ENCODE data around the gene MINDY3. TPM values are rescaled to one million over a fixed set of nuclear protein-coding genes. Genes with fewer than 3 reads are reported as not detected.

MINDY3 gene
- total and polyA plus RNA-seq, 7 donors, result 15.0 to 39.2 (median 23.8) TPM

- H3K27ac ChIP-seq, result peak overlapping the region in 3 of 4 donors; percentile 74 to 78 (median 76)
- intact Hi-C loops (cut with DNase I), result no loop called here
- no peak for TF ChIP-seq CTCF (IDR thresholded peaks at IDR 0.05)
- TF ChIP-seq POLR2AphosphoS5 (IDR thresholded peaks at IDR 0.05), result no peak
- TF ChIP-seq EP300 (IDR thresholded peaks at IDR 0.05), result no peak
- TF ChIP-seq POLR2A (IDR thresholded peaks at IDR 0.05), result no peak
These were observed 67.5 kb downstream of the MINDY3 start for GRCh38 chr10:15792777-15793176.

GRCh38 chr10:15791816-15792524, 68.3 kb downstream of the MINDY3 start:
- H3K4me3 ChIP-seq, result no peak overlapping the region
- intact Hi-C loops (cut with DNase I), result no loop called here
- WGBS, 2 donors, result 79 to 81% methylated on average over 2 of the region's 2 CpGs
- no peaks in the 10 kb centered on the region for H3K27me3 ChIP-seq
- no peaks in the 10 kb centered on the region for H3K9me3 ChIP-seq
- H3K27ac ChIP-seq, result peak overlapping the region; percentile 64 to 78 (median 75)
- peak; percentile 77 for DNase-seq
- H3K36me3 ChIP-seq, result peaks cover 0 to 10% (median 0%) of the 10 kb centered on the region in 4 donors
- TF ChIP-seq EP300 (IDR thresholded peaks at IDR 0.05) (peak in 2 of 4 donors; percentile 14 to 37), POLR2A (IDR thresholded peaks at IDR 0.05) (no peak), CTCF (IDR thresholded peaks at IDR 0.05) (no peak), POLR2AphosphoS5 (IDR thresholded peaks at IDR 0.05) (peak in 3 of 4 donors; percentile 64 to 83 (median 81))
- H3K4me1 ChIP-seq, result peaks cover 0 to 92% (median 65%) of the 10 kb centered on the region in 4 donors

More at GRCh38 chr10:15792777-15793176, 67.5 kb downstream of the MINDY3 start:
- DNase-seq, result no peak
- WGBS, 2 donors, result 96% methylated on average over 4 of the region's 4 CpGs
- Histone ChIP-seq H3K27me3 (no peaks in the 10 kb centered on the region), H3K36me3 (peaks cover 0 to 1% (median 0%) of the 10 kb centered on the region in 4 donors), H3K4me3 (no peak overlapping the region), H3K9me3 (no peaks in the 10 kb centered on the region), H3K4me1 (peaks cover 0 to 95% (median 68%) of the 10 kb centered on the region in 4 donors)

GRCh38 chr10:15789793-15790525, 70.3 kb downstream of the MINDY3 start:
- Histone ChIP-seq H3K27ac (peak overlapping the region; percentile 64 to 78 (median 75)), H3K4me1 (peaks cover 0 to 80% (median 54%) of the 10 kb centered on the region in 4 donors), H3K27me3 (no peaks in the 10 kb centered on the region), H3K36me3 (peaks cover 0 to 22% (median 0%) of the 10 kb centered on the region in 4 donors), H3K4me3 (no peak overlapping the region), H3K9me3 (no peaks in the 10 kb centered on the region)
- no peak for DNase-seq
- WGBS, 2 donors, result 85 to 89% methylated on average over 1 of the region's 1 CpG
- TF ChIP-seq CTCF (IDR thresholded peaks at IDR 0.05) (no peak), POLR2AphosphoS5 (IDR thresholded peaks at IDR 0.05) (peak in 1 of 4 donors; percentile 13)
- intact Hi-C loops (cut with DNase I), result no loop called here

- TF ChIP-seq EP300 (IDR thresholded peaks at IDR 0.05), result no peak
- TF ChIP-seq CTCF (IDR thresholded peaks at IDR 0.05), result no peak
- no peak for TF ChIP-seq POLR2AphosphoS5 (IDR thresholded peaks at IDR 0.05)
- no peak for TF ChIP-seq POLR2A (IDR thresholded peaks at IDR 0.05)
- peaks cover 0 to 60% (median 34%) of the 10 kb centered on the region in 4 donors for H3K4me1 ChIP-seq
- H3K4me3 ChIP-seq, result no peak overlapping the region
- 90 to 92% methylated on average over 5 of the region's 5 CpGs for WGBS, 2 donors
- H3K36me3 ChIP-seq, result peaks cover 0 to 22% (median 0%) of the 10 kb centered on the region in 4 donors
- H3K9me3 ChIP-seq, result no peaks in the 10 kb centered on the region
- no peaks in the 10 kb centered on the region for H3K27me3 ChIP-seq
- no peak overlapping the region for H3K27ac ChIP-seq
- no peak for DNase-seq
- intact Hi-C loops (cut with DNase I), result no loop called here
These were observed 72.9 kb downstream of the MINDY3 start for GRCh38 chr10:15787426-15787825.
